LNCaP clone FGC (cell line): ENCODE measurements around the gene DHRS4L2.

ENCODE experiments used
- DNase-seq: peaks from one replicate; pipeline ENCODE4 v3.0.0-alpha.2; 2011; ENCODE audit warnings: low read depth
- H3K4me3 ChIP-seq: 2 replicates; pipeline ENCODE4 v1.5.1; 2011; ENCODE audit warnings: mild to moderate bottlenecking, low read depth, low read length, control low read depth
- TF ChIP-seq, protein P1 (sequence below): IDR thresholded peaks from 2 replicates; pipeline ENCODE4 v1.5.1; 2012; ENCODE audit warnings: mild to moderate bottlenecking; ENCODE audit not compliant: control insufficient read depth, insufficient read depth; ENCODE audit errors: extremely low read depth

DHRS4L2 gene

DNA sequence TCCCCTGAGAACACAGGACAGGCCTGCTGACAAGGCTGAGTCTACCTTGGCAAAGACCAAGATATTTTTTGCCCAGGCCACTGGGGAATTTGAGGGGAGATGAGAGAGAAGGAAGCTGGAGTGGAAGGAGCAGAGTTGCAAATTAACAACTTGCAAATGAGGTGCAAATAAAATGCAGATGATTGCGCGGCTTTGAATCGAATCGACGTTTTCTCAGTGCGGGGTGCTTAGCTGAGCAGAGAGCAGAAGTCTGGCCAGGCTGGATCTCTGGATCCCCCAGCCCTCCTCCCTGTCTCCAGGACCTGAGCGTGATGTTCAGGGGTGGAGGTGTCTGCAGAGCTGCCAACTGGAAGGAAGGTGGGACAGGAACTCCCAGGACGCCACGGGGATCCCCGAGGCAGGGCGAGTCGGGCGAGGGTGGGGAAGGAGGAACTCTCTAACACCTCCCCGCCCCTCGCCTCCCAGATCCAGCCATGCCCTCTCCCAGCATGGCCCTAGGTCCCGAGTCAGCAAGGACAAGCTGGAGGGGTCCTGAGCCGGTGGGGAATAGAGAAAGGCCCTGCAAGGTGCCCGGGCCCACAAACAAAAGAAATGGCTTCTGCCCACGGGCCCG, 62.6 kb downstream of the DHRS4L2 start:
- H3K4me3 ChIP-seq, result peak overlapping the region; percentile 60
- DNase-seq, result no peak

DNA sequence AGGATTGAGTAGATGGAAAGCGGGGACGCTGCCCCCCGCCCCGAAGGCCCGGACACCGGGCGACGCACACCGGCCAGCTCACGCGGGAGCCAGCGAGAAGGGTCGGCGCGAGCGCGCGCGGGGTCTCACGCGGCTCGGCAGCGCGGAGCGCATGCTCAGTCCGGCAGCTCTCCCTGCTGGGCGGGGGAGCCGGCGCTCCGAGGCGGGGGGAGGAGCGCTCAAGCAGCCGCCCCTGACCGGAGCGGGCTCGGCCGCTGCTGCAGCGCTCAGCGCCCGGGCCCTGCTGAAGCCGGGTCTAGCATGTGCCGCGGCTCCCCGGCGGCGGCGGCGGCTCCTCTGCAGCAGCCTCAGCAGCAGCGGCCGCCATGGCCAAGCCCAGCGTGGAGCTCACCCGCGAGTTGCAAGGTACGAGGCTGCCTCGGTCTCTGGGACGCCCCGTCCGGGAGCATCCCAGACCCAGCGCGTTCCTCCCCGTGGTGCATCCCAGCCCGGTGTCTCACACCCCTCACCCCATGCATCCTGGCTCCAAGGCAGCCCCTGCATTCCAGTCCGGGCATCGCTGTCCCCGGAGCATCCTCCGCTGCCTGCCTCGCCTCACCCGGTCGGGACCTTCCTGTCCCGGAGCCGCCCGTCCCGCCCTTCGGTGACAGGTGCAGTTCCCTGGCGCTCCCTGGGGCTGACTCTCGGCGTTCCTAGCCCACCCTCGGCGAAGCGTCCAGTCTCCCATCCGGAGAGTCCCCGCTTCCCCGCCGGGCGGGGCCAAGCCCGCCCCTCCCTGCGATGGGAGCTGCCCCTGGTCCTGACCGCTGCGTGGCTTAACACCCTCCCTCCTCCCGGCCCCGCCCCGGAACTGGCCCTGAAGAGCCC, 63.3 kb downstream of the DHRS4L2 start, which contains the start of gene CARMIL3:
Gene CARMIL3, plus strand, starts transcription at position 221 of the 867 bp plus-strand sequence. Its CDS starts 145 bp downstream, at position 366.
- DNase-seq, result no peak
- TF ChIP-seq, protein P1, sequence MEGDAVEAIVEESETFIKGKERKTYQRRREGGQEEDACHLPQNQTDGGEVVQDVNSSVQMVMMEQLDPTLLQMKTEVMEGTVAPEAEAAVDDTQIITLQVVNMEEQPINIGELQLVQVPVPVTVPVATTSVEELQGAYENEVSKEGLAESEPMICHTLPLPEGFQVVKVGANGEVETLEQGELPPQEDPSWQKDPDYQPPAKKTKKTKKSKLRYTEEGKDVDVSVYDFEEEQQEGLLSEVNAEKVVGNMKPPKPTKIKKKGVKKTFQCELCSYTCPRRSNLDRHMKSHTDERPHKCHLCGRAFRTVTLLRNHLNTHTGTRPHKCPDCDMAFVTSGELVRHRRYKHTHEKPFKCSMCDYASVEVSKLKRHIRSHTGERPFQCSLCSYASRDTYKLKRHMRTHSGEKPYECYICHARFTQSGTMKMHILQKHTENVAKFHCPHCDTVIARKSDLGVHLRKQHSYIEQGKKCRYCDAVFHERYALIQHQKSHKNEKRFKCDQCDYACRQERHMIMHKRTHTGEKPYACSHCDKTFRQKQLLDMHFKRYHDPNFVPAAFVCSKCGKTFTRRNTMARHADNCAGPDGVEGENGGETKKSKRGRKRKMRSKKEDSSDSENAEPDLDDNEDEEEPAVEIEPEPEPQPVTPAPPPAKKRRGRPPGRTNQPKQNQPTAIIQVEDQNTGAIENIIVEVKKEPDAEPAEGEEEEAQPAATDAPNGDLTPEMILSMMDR, result no peak

More for the DNA sequence above, 62.6 kb downstream of the DHRS4L2 start:
- TF ChIP-seq, protein P1, result no peak

DNA sequence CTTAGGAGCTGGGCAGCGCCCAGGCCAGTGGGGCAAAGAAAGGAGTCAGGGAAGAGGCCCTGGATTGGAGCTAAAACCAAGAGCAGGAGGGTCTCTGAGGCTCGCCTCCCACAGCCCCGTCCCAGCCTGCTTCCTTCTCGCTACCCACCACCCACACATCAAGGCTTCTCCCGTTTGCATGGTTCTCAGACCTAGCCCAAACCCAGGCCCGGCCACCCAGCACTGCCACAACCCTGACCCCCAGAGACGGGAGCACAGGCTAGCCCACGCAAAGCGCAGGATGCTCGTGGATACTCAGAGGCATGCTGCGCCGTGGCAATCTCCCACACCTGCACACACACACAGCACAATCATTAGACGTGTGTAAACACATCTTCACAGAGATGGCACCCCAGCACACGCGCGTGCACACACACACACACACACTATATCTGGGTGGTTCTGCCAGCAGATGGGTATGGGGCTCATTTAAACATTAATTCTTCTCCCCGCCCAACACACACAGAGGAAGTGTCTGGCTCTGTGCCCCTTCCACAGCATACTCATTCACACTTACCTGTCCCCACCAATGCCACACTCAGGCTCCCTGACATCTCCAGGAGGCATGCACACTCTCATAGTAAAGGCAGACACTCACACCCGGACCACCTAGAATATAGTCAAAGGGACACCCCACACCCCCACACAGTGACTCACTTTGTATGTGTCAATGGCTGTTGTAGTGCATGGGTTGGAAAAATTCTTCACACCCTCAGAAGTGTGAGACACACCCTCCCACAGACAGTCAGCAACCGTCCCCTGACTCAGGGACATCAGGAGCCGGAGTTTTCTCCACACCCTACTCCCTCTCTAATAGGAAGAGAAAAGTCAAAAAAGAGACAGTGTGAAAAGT, 64.2 kb downstream of the DHRS4L2 start:
- TF ChIP-seq, protein P1, result no peak
- peak overlapping the region; percentile 60 for H3K4me3 ChIP-seq
- no peak for DNase-seq

More for the DNA sequence above, 63.3 kb downstream of the DHRS4L2 start, which contains the start of gene CARMIL3:
- H3K4me3 ChIP-seq, result peak within 1 kb of the TSS; percentile 60

DNA sequence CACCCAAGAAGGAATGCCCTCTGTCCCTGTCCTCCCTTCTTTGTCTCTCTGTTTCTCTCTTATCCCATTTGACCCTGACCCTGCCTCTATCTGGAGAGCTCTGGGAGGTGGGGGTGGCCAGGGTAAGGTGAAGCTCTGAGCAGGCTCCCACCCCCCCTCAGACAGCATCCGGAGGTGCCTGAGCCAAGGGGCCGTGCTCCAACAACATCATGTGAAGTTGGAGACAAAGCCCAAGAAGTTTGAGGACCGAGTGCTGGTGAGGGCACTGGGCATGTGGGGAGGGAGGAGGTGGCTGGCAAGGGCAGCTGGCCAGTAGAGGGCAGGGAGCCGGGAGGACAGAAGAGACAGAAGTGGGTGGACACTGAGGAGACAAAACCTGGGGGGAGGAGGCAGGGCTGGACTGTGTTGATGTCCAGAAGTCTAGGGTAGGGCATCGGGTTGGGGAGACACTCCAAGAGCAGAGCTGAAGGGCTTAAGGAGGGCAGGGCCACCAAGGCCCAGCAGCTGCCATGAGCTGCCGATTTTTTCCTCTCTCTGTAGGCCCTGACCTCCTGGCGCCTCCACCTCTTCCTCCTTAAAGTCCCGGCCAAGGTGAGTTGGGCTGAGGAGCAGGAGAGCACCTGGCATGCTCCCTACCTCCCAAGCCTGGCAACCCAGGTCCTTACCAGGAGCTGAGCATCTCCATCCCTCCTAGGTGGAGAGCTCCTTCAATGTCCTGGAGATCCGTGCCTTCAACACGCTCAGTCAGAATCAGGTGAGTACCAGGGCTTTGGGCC, 65.0 kb downstream of the DHRS4L2 start:
- no peak overlapping the region for H3K4me3 ChIP-seq
- TF ChIP-seq, protein P1, result no peak
- no peak for DNase-seq

DNA sequence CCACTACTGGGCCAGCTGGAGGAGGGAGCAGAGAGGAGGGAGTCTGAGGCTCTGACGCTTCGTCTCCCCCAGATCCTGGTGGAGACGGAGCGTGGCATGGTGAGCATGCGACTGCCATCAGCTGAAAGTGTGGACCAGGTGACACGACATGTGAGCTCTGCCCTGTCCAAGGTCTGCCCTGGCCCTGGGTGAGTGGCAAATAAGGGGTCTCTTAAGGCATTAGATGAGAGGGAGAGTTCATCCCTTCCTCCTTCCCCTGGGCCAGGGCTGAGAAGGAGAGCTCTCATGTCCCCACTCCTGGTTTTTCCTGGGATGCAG, 65.6 kb downstream of the DHRS4L2 start:
- H3K4me3 ChIP-seq, result no peak overlapping the region
- DNase-seq, result no peak
- TF ChIP-seq, protein P1, result no peak

DNA sequence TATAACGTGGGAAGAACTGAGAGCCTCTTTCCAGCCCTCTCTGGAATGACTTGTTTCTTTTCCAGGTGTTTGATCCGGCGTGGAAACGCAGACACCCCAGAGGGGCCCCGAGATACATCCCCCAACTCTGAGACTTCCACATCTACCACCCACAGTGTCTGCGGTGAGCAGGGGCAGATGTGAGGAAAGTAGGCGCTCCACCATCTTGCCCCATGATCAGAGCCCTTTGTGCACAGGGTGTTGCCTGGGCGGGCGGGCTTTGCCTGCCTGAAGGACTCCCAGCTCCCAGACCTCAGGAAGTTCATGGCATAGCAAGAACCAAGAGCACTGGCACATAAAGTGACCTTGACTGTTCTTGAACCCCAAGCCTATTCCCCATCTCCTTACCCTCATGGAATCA, 65.9 kb downstream of the DHRS4L2 start:
- no peak for DNase-seq
- H3K4me3 ChIP-seq, result no peak overlapping the region
- TF ChIP-seq, protein P1, result no peak
